NT2/D1 (cell line): ENCODE data around the gene CD38.

Source experiments
- SUZ12 ChIP-seq: IDR thresholded peaks from 2 replicates; pipeline ENCODE4 v1.6.1; 2011; ENCODE audit not compliant: insufficient read length, insufficient read depth; ENCODE audit errors: extremely low read depth
- YY1 ChIP-seq: IDR thresholded peaks from 2 replicates; pipeline ENCODE4 v1.6.1; 2011; ENCODE audit not compliant: insufficient read length, insufficient read depth
- ZNF274 ChIP-seq: IDR thresholded peaks from 2 replicates; pipeline ENCODE4 v1.6.1; 2011; ENCODE audit warnings: mild to moderate bottlenecking, low read depth, low read length

GRCh38 chr4:15855804-15856475, 77.8 kb downstream of the CD38 start:
- TF ChIP-seq ZNF274 (no peak), YY1 (no peak), SUZ12 (no peak)
